Subcutaneous abdominal adipose tissue (tissue), 5 donors: ENCODE results near the gene MMS19.

Experiments
- H3K27ac ChIP-seq: one replicate; pipeline ENCODE4 v1.7.0; 2013; ENCODE audit warnings: low read depth, mild to moderate bottlenecking, inconsistent platforms, low read length, moderate library complexity
- H3K27me3 ChIP-seq, 5 donors: one replicate each; pipeline ENCODE4 v1.7.0; 2013; ENCODE audit warnings: low read length in 5 of 5, inconsistent platforms in 1 of 5; ENCODE audit not compliant: control insufficient read depth in 5 of 5, insufficient read depth in 4 of 5
- H3K36me3 ChIP-seq, 5 donors: one replicate each; pipeline ENCODE4 v1.7.0; 2013; ENCODE audit warnings: low read length in 5 of 5; ENCODE audit not compliant: control insufficient read depth in 5 of 5, insufficient read depth in 5 of 5
- H3K4me1 ChIP-seq, 5 donors: one replicate each; pipeline ENCODE4 v1.7.0; 2013; ENCODE audit warnings: low read length in 5 of 5, mild to moderate bottlenecking in 3 of 5, moderate library complexity in 1 of 5; ENCODE audit not compliant: control insufficient read depth in 5 of 5, insufficient read depth in 5 of 5
- H3K4me3 ChIP-seq, 5 donors: one replicate each; pipeline ENCODE4 v1.7.0; 2013; ENCODE audit warnings: low read length in 5 of 5, low read depth in 1 of 5
- H3K9ac ChIP-seq, 5 donors: one replicate each; pipeline ENCODE4 v1.7.0; 2013; ENCODE audit warnings: low read length in 5 of 5, mild to moderate bottlenecking in 4 of 5, moderate library complexity in 3 of 5
- H3K9me3 ChIP-seq, 5 donors: one replicate each; pipeline ENCODE4 v1.7.0; 2013; ENCODE audit warnings: low read length in 5 of 5; ENCODE audit not compliant: control insufficient read depth in 5 of 5
- donor health status: healthy.
- donor health status: healthy.
- donor health status: healthy.
- donor health status: healthy.
- donor health status: healthy.

MMS19 gene

GRCh38 chr10:97456034-97456685 lies 42.1 kb downstream of the MMS19 start:
- H3K4me1 ChIP-seq, result peaks cover 4 to 18% (median 16%) of the 10 kb centered on the region in 5 donors
- H3K36me3 ChIP-seq, result peaks cover 7 to 82% (median 68%) of the 10 kb centered on the region in 5 donors
- H3K4me3 ChIP-seq, result no peak overlapping the region
- peak overlapping the region; percentile 42 for H3K27ac ChIP-seq
- H3K9ac ChIP-seq, result no peak overlapping the region
- no peaks in the 10 kb centered on the region for H3K9me3 ChIP-seq
- H3K27me3 ChIP-seq, result no peaks in the 10 kb centered on the region

GRCh38 chr10:97454330-97455036 lies 43.7 kb downstream of the MMS19 start:
- Histone ChIP-seq H3K27me3 (no peaks in the 10 kb centered on the region), H3K36me3 (peaks cover 0 to 69% (median 51%) of the 10 kb centered on the region in 5 donors), H3K4me3 (no peak overlapping the region), H3K9me3 (no peaks in the 10 kb centered on the region), H3K4me1 (peaks cover 4 to 26% (median 22%) of the 10 kb centered on the region in 5 donors), H3K9ac (peak overlapping the region in 2 of 5 donors; percentile 29 to 44), H3K27ac (peak overlapping the region; percentile 42)

GRCh38 chr10:97452352-97452751 lies 45.9 kb downstream of the MMS19 start:
- Histone ChIP-seq H3K27me3 (no peaks in the 10 kb centered on the region), H3K27ac (no peak overlapping the region), H3K36me3 (peaks cover 0 to 49% (median 32%) of the 10 kb centered on the region in 5 donors), H3K4me3 (no peak overlapping the region), H3K9ac (no peak overlapping the region), H3K4me1 (peaks cover 6 to 30% (median 27%) of the 10 kb centered on the region in 5 donors), H3K9me3 (no peaks in the 10 kb centered on the region)

- peaks cover 0 to 41% (median 24%) of the 10 kb centered on the region in 5 donors for H3K36me3 ChIP-seq
Observed at GRCh38 chr10:97451605-97452004, 46.6 kb downstream of the MMS19 start.

GRCh38 chr10:97450828-97451227 lies 47.4 kb downstream of the MMS19 start:
- no peak overlapping the region for H3K4me3 ChIP-seq
- H3K27me3 ChIP-seq, result no peaks in the 10 kb centered on the region
- H3K9ac ChIP-seq, result no peak overlapping the region
- H3K36me3 ChIP-seq, result peaks cover 0 to 34% (median 17%) of the 10 kb centered on the region in 5 donors
- H3K9me3 ChIP-seq, result no peaks in the 10 kb centered on the region
- H3K27ac ChIP-seq, result no peak overlapping the region
- H3K4me1 ChIP-seq, result peaks cover 6 to 43% (median 40%) of the 10 kb centered on the region in 5 donors

More at GRCh38 chr10:97451605-97452004, 46.6 kb downstream of the MMS19 start:
- H3K27me3 ChIP-seq, result no peaks in the 10 kb centered on the region
- peaks cover 6 to 38% (median 35%) of the 10 kb centered on the region in 5 donors for H3K4me1 ChIP-seq
- no peaks in the 10 kb centered on the region for H3K9me3 ChIP-seq
- H3K4me3 ChIP-seq, result no peak overlapping the region
- no peak overlapping the region for H3K9ac ChIP-seq
- H3K27ac ChIP-seq, result no peak overlapping the region

- H3K36me3 ChIP-seq, result peaks cover 0 to 10% (median 5%) of the 10 kb centered on the region in 5 donors
- H3K9me3 ChIP-seq, result no peaks in the 10 kb centered on the region
- no peaks in the 10 kb centered on the region for H3K27me3 ChIP-seq
- peak within 1 kb of the TSS in 4 of 5 donors; percentile 75 to 80 (median 77) for H3K9ac ChIP-seq
- peaks cover 3 to 37% (median 33%) of the 10 kb centered on the region in 5 donors for H3K4me1 ChIP-seq
- peak within 1 kb of the TSS; percentile 93 to 99 (median 97) for H3K4me3 ChIP-seq
- H3K27ac ChIP-seq, result peak within 1 kb of the TSS; percentile 62
Observed at GRCh38 chr10:97445722-97446639, 52.2 kb downstream of the MMS19 start, which contains the start of the genes EXOSC1 and ZDHHC16. TSS of gene EXOSC1 (minus strand) at chr10:97446006. CDS start at chr10:97445985, 21 bp downstream. TSS of gene ZDHHC16 (plus strand) at chr10:97446175. CDS start at chr10:97451676, 5,501 bp downstream.

- Histone ChIP-seq H3K27me3 (no peaks in the 10 kb centered on the region), H3K4me1 (peaks cover 3 to 32% (median 27%) of the 10 kb centered on the region in 5 donors), H3K27ac (peak overlapping the region; percentile 62), H3K36me3 (peaks cover 0 to 15% (median 8%) of the 10 kb centered on the region in 5 donors), H3K9ac (peak overlapping the region in 4 of 5 donors; percentile 62 to 80 (median 72)), H3K9me3 (no peaks in the 10 kb centered on the region), H3K4me3 (peak overlapping the region; percentile 93 to 99 (median 97))
Observed at GRCh38 chr10:97445357-97445721, 52.9 kb downstream of the MMS19 start.

GRCh38 chr10:97444212-97444611 lies 54.0 kb downstream of the MMS19 start:
- Histone ChIP-seq H3K4me3 (no peak overlapping the region), H3K9me3 (no peaks in the 10 kb centered on the region), H3K36me3 (peaks cover 0 to 18% (median 11%) of the 10 kb centered on the region in 5 donors), H3K4me1 (peaks cover 3 to 32% (median 27%) of the 10 kb centered on the region in 5 donors), H3K27ac (no peak overlapping the region), H3K27me3 (no peaks in the 10 kb centered on the region), H3K9ac (no peak overlapping the region)

- no peak overlapping the region for H3K4me3 ChIP-seq
- H3K9me3 ChIP-seq, result no peaks in the 10 kb centered on the region
- H3K9ac ChIP-seq, result no peak overlapping the region
- H3K27me3 ChIP-seq, result no peaks in the 10 kb centered on the region
- no peak overlapping the region for H3K27ac ChIP-seq
- H3K36me3 ChIP-seq, result peaks cover 0 to 37% (median 25%) of the 10 kb centered on the region in 5 donors
- peaks cover 2 to 26% (median 24%) of the 10 kb centered on the region in 5 donors for H3K4me1 ChIP-seq
Observed at GRCh38 chr10:97442277-97442676, 55.9 kb downstream of the MMS19 start.
